ENCODE measurements around the gene DHRS4L2.
"Not testable (repeated sequence)": the region's sequence is repeated elsewhere in the genome, so short reads cannot be mapped to it uniquely, and the experiment has no call there.

The DHRS4L2 gene

DNA sequence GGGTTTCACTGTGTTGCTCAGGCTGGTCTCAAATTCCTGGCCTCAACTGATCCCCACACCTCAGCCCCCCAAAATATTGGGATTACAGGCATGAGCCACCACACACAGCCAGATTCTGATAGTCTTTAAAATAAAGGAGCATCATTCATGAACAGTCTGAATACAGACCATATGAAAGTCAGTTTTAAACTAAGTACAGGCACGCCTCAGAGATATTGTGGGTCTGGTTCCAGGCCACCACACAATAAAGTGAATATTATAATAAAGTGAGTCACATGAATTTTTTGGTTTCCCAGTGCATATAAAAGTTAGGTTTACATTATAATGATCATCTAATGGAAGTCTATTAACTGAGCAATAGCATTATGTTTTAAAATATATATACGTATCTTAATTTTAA, 8.1 kb downstream of the DHRS4L2 start:
- not testable (repeated sequence) for H3K36me3 ChIP-seq (ENCODE audit: low read depth); DNase-seq (ENCODE audit: low spot score); H3K4me1 ChIP-seq (ENCODE audit: insufficient read depth, poor library complexity, severe bottlenecking); H3K27ac ChIP-seq (ENCODE audit: poor library complexity, severe bottlenecking); H3K9me3 ChIP-seq (ENCODE audit: severe bottlenecking); ATAC-seq (ENCODE audit: low read depth); H3K4me3 ChIP-seq (ENCODE audit: severe bottlenecking); H3K27me3 ChIP-seq (ENCODE audit: insufficient read depth, poor library complexity, severe bottlenecking)

DNA sequence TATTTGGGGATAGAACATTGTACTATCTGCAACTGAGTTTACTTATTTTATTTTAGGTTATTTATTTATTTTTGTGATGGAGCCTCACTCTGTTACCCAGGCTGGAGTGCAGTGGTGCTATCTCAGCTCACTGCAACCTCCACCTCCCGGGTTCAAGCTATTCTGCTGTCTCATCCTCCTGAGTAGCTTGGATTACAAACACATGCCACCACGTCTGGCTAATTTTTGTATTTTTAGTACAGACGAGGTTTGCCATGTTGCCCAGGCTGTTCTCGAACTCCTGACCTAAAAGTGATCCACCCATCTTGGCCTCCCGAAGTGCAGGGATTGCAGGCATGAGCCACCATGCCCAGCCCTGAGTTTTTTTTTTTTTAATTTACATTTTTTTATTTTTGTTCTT, 10.9 kb downstream of the DHRS4L2 start:
- H3K4me3 ChIP-seq (ENCODE audit: severe bottlenecking); H3K9me3 ChIP-seq (ENCODE audit: severe bottlenecking); DNase-seq (ENCODE audit: low spot score); ATAC-seq (ENCODE audit: low read depth); H3K36me3 ChIP-seq (ENCODE audit: low read depth); H3K4me1 ChIP-seq (ENCODE audit: insufficient read depth, poor library complexity, severe bottlenecking); H3K27ac ChIP-seq (ENCODE audit: poor library complexity, severe bottlenecking); H3K27me3 ChIP-seq (ENCODE audit: insufficient read depth, poor library complexity, severe bottlenecking): not testable (repeated sequence)

DNA sequence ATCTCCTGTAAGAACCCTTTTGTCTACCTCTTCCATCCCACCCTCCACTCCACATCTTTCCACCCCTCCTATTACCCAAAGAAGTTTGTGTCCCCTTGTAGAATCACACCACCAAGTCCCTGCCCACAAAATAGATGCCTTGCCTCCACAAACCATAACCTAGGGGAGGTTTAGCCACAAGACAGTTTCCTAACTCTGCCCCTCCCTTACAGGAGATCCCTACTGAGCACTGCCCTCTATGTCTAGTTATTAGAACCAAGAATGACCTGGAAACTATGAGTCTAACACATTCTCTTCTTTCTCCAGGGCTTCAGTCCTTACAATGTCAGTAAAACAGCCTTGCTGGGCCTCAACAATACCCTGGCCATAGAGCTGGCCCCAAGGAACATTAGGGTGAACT, 12.3 kb downstream of the DHRS4L2 start:
- DNase-seq (ENCODE audit: low spot score); H3K9me3 ChIP-seq (ENCODE audit: severe bottlenecking); H3K36me3 ChIP-seq (ENCODE audit: low read depth); H3K4me3 ChIP-seq (ENCODE audit: severe bottlenecking); H3K27ac ChIP-seq (ENCODE audit: poor library complexity, severe bottlenecking); H3K4me1 ChIP-seq (ENCODE audit: insufficient read depth, poor library complexity, severe bottlenecking); ATAC-seq (ENCODE audit: low read depth); H3K27me3 ChIP-seq (ENCODE audit: insufficient read depth, poor library complexity, severe bottlenecking): not testable (repeated sequence)

DNA sequence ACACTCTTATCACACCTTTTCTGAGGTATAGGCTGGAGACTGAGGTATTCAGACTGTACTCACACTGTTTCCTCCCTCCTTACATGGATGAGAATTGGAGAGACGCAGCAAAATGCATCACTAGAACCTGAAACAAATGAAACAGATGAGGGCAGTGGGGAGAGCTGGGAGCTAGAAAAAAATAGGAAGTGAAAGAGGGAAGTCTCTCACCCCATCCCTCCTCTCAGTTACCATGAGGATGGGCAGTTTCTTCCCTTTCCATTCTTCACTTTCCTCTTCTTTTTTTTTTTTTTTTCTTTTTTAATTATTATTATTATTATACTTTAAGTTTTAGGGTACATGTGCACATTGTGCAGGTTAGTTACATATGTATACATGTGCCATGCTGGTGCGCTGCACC, 12.9 kb downstream of the DHRS4L2 start:
- not testable (repeated sequence) for H3K27ac ChIP-seq (ENCODE audit: poor library complexity, severe bottlenecking); H3K4me1 ChIP-seq (ENCODE audit: insufficient read depth, poor library complexity, severe bottlenecking); H3K9me3 ChIP-seq (ENCODE audit: severe bottlenecking); H3K4me3 ChIP-seq (ENCODE audit: severe bottlenecking); ATAC-seq (ENCODE audit: low read depth); H3K36me3 ChIP-seq (ENCODE audit: low read depth); DNase-seq (ENCODE audit: low spot score); H3K27me3 ChIP-seq (ENCODE audit: insufficient read depth, poor library complexity, severe bottlenecking)

DNA sequence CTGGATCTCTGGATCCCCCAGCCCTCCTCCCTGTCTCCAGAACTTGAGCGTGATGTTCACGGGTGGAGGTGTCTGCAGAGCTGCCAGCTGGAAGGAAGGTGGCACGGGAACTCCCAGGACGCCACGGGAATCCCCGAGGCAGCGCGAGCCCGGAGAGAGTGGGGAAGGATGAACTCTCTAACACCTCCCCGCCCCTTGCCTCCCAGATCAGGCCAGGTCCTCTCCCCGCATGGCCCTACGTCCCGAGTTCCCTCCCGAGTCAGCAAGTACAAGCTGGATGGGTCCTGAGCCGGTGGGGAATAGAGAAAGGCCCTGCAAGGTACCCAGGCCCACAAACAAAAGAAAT, 17.7 kb downstream of the DHRS4L2 start:
- not testable (repeated sequence) for DNase-seq (ENCODE audit: low spot score); H3K27me3 ChIP-seq (ENCODE audit: insufficient read depth, poor library complexity, severe bottlenecking); H3K36me3 ChIP-seq (ENCODE audit: low read depth); H3K9me3 ChIP-seq (ENCODE audit: severe bottlenecking); H3K27ac ChIP-seq (ENCODE audit: poor library complexity, severe bottlenecking); H3K4me3 ChIP-seq (ENCODE audit: severe bottlenecking); H3K4me1 ChIP-seq (ENCODE audit: insufficient read depth, poor library complexity, severe bottlenecking)
- ATAC-seq (ENCODE audit: low read depth): peak; percentile 51

DNA sequence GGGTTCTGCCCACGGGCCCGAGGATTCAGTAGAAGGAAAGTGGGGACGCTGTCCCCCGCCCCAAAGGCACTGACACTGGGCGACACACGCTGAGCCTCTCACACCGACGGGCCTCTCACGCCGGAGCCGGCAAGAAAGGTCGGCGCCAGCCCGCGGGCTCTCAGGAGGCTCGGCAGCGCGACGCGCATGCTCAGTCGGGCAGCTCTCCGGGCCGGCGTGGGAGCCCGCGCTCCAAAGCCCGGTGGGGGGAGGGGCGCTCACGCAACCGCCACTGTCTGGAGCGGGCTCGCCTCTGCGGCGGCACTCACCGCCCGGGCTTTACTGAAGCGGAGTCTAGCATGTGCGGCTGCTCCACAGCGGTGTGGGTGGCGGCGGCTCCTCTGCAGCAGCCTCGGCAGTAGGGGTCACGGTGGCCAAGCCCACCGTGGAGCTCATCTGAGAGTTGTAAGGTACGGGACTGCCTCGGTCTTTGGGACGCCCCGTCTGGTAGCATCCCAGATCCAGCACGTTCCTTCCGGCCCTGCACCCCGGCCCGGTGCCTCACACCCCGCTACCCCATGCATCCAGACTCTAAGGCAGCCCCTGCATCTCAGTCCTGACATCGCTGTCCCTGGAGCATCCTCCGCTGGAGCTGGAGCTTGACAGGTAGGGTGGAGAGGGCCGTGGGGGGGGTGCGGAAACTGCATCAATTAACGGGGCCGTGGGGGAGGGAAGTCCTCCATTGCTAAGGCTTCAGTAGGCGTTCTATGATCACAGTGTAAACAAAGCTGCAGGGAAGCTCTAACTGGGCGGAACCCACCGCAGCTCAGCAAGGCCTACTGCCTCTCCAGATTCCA, 18.3 kb downstream of the DHRS4L2 start:
- peak; percentile 81 for ATAC-seq (ENCODE audit: low read depth)
- H3K9me3 ChIP-seq (ENCODE audit: severe bottlenecking); H3K36me3 ChIP-seq (ENCODE audit: low read depth); H3K4me1 ChIP-seq (ENCODE audit: insufficient read depth, poor library complexity, severe bottlenecking); H3K27me3 ChIP-seq (ENCODE audit: insufficient read depth, poor library complexity, severe bottlenecking); DNase-seq (ENCODE audit: low spot score); H3K27ac ChIP-seq (ENCODE audit: poor library complexity, severe bottlenecking): not testable (repeated sequence)
- H3K4me3 ChIP-seq (ENCODE audit: severe bottlenecking): peak overlapping the region; percentile 19

DNA sequence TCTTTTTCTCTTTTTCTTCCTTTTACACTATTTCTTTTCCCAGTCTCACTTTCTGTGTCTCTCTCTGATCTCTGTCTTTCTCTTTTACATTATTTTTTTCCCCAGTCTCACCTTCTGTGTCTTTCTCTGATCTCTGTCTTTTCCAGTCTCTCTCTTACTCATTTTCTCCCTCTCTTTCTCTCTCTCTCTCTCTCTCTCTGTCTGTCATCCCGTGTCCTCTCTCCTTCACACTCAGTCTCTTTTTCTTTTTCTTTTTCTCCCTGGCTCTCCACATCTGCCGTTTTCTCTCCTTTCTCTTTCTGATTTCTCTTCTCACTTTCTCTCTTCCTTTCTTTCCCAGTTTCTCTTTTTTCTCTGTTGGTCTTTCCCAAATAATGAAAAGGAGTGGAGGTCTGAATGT, 22.3 kb downstream of the DHRS4L2 start:
- DNase-seq (ENCODE audit: low spot score) (no peak), ATAC-seq (ENCODE audit: low read depth) (no peak)
- no peak overlapping the region for H3K27ac ChIP-seq (ENCODE audit: poor library complexity, severe bottlenecking)
- H3K9me3 ChIP-seq (ENCODE audit: severe bottlenecking): no peaks in the 10 kb centered on the region
- H3K36me3 ChIP-seq (ENCODE audit: low read depth): no peaks in the 10 kb centered on the region
- TF ChIP-seq, protein P1, sequence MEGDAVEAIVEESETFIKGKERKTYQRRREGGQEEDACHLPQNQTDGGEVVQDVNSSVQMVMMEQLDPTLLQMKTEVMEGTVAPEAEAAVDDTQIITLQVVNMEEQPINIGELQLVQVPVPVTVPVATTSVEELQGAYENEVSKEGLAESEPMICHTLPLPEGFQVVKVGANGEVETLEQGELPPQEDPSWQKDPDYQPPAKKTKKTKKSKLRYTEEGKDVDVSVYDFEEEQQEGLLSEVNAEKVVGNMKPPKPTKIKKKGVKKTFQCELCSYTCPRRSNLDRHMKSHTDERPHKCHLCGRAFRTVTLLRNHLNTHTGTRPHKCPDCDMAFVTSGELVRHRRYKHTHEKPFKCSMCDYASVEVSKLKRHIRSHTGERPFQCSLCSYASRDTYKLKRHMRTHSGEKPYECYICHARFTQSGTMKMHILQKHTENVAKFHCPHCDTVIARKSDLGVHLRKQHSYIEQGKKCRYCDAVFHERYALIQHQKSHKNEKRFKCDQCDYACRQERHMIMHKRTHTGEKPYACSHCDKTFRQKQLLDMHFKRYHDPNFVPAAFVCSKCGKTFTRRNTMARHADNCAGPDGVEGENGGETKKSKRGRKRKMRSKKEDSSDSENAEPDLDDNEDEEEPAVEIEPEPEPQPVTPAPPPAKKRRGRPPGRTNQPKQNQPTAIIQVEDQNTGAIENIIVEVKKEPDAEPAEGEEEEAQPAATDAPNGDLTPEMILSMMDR (IDR thresholded peaks at IDR 0.05; ENCODE audit: poor library complexity, severe bottlenecking): no peak
- H3K4me3 ChIP-seq (ENCODE audit: severe bottlenecking): no peak overlapping the region
- H3K27me3 ChIP-seq (ENCODE audit: insufficient read depth, poor library complexity, severe bottlenecking): no peaks in the 10 kb centered on the region
- H3K4me1 ChIP-seq (ENCODE audit: insufficient read depth, poor library complexity, severe bottlenecking): no peaks in the 10 kb centered on the region

DNA sequence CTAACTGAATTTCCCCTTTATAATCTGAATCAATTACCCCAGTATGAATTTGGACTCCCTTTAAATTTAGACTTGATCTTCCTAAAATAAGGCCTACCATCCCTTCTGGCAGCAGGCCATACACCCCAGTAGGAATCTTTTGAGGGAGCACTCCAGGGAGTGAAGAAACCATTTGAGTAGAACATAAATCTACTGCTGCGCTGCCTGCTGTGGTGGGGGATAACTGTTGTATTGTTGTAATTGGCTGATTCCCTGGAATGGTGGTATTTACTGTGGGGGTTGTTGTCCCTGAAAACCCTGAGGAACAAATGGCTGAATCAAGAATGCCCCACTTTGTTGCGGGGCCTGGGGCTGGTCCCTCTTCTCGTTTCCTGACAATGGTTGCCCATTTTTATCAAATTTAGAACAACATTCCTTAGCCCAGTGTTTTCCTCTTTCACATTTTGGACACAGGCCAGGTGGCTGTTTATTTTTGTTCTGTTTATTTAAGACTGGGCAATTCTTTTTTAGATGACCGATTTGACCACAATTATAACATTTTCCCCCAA, 24.1 kb downstream of the DHRS4L2 start:
- H3K36me3 ChIP-seq (ENCODE audit: low read depth); H3K27ac ChIP-seq (ENCODE audit: poor library complexity, severe bottlenecking); DNase-seq (ENCODE audit: low spot score); H3K9me3 ChIP-seq (ENCODE audit: severe bottlenecking); H3K4me3 ChIP-seq (ENCODE audit: severe bottlenecking); H3K4me1 ChIP-seq (ENCODE audit: insufficient read depth, poor library complexity, severe bottlenecking); H3K27me3 ChIP-seq (ENCODE audit: insufficient read depth, poor library complexity, severe bottlenecking); ATAC-seq (ENCODE audit: low read depth): not testable (repeated sequence)

Data from RWPE2 (cell line).